ENCODE results near the gene DAB1.

Gene DAB1

DNA sequence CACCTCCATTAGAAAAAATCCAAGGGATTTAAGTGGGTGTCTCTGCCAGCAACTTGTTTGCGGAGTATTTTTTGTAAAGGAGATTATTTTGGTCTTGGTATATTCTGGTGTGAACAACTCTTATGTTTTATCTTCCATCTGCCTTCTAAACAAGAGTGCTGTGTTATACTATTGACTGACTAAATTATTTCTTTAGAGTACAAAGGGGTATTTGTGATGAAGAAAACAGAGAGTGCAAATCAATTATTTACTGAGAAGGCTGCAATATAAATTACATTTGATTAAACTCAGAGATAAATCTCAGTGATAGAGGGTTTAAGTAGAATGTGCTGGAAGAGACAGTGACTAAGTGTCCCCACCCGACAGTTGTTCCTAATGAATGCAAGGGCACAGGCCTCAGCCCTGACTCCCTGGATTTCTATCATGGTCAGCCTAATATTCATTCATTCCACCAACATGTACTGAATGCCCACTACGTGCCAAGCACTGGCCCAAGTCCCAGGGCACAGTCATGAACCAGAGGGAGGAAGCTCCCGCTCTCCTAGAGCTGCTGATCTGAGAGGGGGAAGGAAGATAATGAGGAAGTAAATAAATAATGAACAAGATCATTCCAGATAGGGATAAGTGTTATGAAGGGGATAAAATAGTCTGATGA is 261.1 kb downstream of the DAB1 start:
- DNase-seq (ENCODE audit: low read depth), result no peak

DNA sequence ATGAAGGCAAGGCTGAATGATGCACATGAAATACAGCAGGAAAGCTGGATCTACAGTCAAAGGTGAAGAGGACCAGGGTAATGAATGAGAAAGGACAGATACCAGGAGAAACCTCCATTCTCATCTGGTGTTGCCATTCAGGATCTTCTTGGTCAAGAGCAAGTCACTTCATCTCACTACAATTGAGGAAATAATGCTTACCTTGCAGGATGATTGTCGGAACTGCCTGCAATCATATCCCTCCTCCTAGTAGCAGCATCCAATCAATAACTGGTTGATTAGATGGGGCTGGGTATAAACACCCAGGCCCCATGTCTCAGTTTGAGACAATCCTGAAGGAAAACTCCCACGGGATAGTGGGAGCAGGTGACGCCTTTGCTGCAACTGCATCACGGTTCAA is 263.3 kb downstream of the DAB1 start:
- DNase-seq (ENCODE audit: low read depth), result no peak

DNA sequence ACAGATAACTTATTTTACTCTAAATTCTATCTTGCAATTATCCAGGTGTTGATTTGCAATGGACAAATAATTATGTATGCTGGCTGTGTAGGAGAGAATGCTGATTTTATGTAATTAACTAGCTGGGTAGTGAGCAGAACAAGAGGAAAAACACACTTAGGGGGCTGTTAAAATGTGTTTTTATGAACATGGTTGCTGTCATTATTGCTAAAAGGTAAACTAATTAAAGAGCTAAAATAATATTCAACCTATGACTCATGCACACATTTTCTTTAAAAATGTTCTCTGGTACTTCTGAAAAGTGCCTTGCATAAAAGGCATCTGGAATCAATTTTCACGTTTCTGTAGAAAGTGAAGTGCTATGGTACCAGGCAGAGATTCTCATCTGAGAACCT is 265.3 kb downstream of the DAB1 start:
- DNase-seq (ENCODE audit: low read depth), result no peak

DNA sequence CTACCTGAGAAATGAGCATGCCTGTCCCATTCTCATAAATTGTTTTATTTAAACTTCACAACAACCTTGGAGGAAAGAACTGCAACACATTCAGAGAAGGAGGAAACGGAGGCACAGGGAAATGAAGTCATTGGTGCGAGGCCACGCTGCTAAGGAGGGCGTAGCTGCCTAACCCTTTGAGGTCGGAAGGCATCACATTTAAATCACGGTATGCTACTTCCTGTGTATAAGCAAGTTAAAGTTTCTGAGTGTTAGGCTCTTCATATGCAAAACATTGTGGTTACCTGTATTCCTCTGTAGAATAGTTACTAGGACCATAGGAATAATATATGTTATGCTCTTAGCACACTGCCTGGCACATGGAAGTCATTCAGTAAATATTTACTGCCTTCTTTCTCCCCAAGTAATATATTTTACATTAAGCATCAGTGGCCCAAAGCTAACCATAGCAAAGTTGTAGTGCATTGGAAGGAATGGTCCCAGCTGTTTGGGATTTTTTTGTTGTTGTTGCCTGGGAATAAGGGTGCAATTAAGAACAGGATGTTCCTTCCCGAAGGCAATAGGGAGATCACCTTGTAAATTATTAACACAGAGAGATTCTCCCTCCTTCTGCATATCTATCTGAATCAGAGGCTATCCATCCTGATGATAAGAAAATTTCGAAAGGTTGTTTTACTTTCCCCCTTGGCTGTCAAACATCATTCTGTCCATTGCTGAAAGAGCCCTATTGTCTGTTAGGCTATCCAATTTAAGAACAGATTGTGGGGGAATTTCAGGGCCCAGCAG is 265.8 kb downstream of the DAB1 start:
- DNase-seq (ENCODE audit: low read depth), result no peak

DNA sequence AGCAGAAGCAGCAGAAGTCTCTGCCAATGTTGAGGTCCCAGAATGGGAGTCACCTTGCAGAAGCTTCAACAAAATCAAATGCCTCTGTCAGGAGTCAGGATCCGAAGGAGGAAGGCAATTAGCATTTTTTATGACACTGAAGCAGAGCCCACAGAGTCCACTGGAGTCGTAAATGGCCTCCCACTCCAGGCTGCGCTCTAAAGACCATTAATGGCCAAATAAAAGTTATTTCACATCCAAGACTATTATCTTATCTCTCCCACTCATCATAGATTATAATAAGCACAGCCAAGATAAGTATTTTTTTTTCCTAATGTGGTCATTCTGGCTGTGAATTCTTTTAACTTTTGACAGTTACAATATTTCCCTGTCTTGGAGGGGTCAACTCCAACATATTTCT is 267.0 kb downstream of the DAB1 start:
- no peak for DNase-seq (ENCODE audit: low read depth)

DNA sequence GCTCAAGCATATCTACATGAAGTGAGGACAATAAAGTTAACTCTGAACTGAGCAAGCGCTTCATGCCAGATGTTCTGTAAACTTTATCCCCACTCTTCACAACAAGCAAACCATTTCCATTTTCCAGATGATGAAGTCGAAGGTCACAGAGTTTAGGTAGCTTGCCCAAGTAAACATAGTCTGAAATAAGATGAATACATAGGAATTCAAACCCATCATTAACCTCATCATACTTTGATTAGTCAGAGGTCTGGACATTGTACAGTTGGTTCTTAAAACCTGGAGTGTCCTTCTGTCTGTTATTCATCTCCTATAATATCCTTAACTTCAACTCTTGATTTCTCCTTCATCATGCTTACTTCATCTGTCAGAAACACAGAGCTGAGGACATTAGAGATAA is 277.8 kb downstream of the DAB1 start:
- no peak for DNase-seq (ENCODE audit: low read depth)

DNA sequence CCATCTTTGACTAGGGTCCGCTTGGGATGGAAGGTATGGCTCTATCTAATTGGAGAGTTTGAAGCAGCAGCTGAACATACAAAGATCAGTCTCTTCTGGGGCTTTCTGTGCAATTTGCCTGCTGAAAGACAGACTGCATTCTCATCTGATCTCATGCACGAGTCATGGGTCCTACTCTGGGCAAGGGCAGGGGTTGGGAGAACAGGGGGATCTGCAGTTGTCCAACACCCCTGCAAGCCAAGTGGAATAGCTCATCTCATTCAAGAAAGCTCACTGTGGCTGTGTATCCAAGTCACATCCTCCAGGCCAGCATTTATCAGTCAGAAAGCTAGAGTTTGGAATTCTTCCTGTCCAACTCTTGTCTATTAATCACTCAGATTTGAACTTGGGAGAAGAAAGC is 280.9 kb downstream of the DAB1 start:
- no peak for DNase-seq (ENCODE audit: low read depth)

DNA sequence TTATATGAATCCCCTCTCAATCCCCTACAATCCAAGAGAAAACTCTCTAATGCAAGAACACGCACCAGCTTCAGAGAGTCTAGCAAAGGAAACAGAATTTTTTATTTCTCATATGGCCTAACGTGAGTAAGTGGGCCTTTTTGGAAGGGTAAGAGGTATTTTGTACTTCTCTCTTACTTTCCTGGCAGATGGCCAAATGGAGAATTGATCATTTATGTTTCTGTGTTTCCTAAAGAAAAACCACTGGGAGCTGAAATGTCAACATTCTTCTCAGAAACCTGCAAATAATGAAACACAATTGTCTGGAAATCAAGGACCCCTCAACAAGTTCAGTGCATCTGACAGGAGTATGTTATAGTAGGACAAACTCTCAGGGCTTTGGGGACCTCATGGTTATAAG is 281.7 kb downstream of the DAB1 start:
- DNase-seq (ENCODE audit: low read depth), result no peak

DNA sequence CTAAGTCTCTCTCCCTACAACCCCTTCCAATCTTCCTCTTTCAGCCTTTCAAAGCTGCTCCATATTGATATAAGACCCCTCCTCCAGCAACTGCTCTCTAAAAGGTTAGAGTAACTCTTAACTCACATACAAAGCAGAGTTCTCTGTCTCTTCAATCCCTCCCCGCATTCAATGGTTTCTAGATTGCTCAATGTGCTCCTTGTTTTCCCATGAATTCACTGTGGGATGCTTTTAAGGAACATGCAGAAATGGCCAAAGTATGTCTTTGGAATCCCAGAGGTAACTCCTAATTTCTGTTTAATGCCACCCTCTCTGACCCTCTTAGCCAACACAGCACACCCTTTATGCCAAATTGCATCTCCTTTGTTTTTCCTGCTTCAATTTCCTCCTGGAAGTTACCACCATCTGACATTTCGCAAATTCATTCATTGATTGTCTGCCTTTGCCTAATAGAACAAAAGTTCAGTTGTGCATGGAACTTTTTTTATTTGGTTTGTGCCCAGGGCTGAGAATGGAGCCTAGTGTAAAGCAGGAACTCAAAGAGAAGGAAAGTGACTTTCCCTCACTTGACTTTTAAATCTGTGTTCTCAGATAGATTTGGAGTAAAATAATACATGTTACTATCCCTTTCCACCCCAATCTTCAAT is 285.3 kb downstream of the DAB1 start:
- DNase-seq (ENCODE audit: low read depth), result no peak

DNA sequence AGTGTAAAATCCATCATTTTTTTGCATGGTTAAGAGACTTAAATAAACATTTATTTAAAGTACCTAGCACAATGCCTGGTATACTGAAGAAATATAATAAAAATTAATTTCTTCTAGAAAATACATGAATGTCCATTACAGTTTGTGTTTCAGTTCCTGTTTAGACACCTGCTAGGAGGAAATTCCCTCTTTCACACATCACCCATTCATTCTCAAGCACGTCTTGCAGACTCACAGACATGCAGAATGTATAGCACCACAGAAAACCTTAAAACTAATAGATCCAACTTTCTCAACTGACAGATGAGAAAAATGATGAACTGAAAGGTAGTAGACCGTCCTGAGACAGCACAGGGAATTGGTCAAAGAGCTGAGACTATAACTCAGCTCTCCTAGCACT is 285.9 kb downstream of the DAB1 start:
- DNase-seq (ENCODE audit: low read depth), result no peak

DNA sequence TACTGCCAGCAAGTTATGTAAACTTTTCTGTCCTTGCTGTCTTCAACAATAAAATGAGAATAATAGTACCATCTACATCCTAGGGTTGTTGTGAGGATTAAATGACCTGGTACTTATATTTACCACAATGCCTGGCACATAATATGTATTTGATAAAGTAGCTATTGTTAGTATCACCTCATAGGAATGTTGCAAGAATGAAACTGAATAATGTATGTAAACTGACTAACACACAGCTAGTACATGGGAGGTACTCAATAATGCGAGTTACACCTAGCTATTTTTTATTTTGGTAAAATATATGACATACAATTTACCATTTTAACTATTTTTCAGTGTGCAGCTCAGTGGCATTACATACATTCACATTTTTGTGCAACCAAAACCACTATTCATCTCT is 289.1 kb downstream of the DAB1 start:
- no peak for DNase-seq (ENCODE audit: low read depth)

DNA sequence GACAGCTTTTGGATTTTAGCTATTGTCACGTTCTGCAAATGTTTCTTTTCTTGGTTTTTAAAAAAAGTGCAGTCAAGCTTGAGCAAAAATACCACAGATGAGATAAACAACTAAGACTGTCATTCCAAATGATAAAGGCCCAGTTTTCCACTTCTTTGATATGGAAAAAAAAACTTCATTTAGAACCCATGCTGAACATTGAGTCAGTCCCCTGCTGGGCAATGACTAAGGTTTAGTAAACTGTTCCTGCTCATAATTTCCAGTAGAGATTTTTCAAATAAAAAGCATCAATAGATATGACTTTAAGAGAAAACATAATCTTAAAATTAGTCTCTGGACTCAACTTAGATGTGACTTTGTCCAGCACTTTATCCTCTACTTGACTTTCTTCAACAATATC is 290.2 kb downstream of the DAB1 start:
- DNase-seq (ENCODE audit: low read depth), result no peak

DNA sequence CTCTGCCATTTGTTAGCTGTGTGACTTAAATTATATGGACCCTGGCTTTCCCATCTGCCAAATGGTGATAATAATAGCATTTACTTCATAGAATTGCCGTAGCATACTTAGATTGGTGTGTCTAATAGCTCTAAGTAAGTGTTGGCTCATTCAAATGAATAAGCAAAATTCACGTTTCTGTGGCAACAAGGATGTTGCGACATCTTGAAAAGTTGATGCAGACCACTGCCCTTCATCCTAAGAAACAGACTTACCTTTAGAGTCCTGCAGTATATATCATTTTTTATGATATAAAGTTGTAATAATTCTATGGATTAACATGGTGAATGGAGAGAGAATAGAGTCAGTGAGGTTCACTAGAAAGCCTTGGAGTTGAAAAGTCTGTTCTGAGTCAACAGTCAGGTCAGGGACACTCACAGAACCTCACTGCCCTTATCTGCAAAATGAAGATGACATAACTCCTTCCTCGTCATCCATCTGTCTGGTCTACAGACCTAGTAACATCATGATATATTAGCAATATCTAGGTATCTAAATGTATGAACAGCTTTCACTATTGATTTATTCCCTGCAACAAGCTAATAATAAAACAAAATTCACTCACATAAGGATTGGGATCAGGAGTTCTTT is 290.8 kb downstream of the DAB1 start:
- DNase-seq (ENCODE audit: low read depth), result no peak

DNA sequence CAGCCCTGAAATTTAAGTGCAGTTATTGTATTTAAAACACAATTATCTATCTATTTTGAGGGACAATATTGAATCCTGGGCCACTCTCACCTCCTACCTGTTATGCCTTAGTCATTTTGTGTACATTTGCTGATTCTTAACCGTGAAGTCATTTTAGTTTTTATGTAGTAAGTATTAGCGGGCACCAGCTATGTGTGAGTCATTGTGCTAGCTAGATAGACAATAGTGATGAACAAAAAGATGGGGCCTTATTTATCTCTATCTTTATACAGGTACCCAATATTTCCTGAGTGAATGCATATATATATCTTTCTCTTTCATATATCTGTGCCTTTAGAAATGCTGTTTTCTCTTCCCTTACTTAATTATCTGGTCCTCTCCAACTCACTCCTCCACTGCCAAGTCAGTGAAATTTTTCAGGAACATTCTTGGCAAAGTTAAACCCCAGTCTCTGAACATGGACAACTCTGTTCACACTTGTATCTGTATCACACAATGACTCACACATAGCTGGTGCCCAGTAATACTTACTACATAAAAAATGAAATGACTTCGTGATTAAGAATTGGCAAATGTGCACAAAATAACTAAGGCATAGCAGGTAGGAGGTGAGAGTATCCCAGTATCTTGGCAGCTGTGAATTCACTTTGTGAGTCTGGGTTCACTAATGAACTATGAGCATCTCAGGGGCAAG is 292.0 kb downstream of the DAB1 start:
- no peak for DNase-seq (ENCODE audit: low read depth)

DNA sequence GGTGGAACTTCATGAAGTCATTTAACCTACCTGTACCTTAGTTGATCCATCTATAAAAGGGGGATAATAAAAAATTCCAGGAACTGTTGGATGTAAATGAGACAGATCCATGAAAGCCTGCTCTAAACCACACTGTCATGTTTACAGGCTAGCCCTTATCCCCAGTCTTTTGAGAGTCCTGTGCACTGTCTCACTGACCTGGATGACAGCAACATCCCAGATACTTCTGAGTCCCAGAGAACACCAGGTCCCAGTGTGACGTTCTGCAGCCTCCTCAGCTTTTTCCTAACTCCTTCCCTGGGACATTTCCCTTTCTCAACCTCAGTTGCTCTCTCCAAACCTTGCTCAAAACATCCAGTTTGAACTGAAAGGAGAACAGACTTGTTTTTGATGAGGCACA is 292.6 kb downstream of the DAB1 start:
- no peak for DNase-seq (ENCODE audit: low read depth)

DNA sequence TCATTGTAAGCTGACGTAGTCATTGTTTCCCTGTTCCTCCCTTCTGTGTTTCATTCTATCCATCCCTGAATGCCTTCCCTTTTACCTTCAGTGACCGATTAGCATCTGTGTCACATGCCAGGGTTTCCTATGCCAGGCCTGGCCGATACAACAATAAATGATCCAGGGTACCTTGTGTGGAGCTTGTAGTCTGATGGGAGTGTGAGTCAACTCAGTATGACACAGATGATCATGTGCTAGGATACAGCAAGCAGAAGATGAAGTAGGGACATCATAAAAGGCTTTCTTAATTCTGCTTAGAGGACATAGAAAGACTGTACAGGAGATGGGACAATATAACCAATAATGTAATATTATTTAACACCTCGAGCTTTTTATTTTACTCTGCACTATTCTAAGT is 294.0 kb downstream of the DAB1 start:
- no peak for DNase-seq (ENCODE audit: low read depth)

DNA sequence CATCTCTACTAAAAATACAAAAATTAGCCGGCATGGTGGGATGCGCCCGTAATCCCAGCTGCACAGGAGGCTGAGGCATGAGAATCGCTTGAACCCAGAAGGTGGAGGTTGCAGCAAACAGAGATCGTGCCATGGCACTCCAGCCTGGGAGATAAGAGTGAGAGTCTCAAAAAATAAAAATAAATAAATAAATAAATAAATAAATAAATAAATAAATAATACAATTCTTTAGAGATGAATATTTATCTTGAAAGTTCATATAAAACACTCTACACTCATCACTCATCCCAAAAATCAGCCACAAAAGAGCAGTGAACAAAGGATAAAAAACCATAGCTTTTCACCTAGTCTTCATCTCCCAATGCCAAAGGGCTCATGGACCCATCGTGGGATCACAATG is 295.9 kb downstream of the DAB1 start:
- DNase-seq (ENCODE audit: low read depth), result no peak

DNA sequence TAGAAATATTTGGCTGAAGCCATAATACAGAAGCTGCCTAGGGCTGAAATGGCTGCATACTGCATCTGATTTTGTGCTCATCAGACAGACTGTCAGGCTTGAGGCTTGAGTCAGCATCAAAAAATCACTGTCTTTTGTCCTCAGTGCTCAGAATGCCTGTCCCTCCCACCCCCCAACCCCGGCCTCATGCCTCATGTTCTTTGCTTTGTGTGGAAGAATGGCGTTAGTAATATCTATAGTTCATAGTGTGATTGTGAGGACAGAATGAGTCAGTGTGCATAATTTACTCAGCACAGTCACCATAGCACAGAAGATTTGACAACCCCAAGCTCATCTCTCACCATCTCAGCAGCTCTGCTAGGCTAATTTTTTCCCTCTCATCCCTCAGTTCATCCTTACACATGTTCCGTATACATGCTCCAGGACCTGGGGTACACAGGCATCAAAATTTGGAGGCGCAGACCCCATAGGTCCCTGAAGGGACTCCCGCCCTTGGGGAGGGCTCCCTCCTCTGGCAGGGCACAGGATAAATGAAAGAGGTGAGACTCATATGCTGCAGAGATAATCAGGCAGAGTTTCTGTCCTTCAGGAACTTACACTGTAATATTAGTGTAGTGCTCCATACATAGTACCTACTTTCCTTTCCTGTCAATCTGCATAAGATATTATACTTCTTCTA is 299.0 kb downstream of the DAB1 start:
- no peak for DNase-seq (ENCODE audit: low read depth)

DNA sequence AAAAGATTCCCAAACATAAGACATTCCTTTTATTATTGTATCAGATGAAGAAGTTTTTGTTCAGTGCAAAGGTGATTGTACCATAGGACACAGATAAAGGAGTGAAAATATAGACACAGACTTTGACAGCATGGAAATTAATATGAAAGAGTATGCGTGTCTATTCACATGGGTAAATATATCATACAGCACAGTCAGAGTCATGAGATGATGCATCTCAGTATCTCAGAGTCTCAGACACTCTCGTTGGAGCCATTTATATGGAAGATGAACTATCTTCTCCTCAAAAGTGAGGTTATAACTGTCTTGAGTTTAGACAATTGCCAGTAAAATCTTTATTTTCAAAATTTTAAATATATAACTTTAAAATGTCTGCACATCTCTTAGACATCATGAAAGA is 299.7 kb downstream of the DAB1 start:
- no peak for DNase-seq (ENCODE audit: low read depth)

DNA sequence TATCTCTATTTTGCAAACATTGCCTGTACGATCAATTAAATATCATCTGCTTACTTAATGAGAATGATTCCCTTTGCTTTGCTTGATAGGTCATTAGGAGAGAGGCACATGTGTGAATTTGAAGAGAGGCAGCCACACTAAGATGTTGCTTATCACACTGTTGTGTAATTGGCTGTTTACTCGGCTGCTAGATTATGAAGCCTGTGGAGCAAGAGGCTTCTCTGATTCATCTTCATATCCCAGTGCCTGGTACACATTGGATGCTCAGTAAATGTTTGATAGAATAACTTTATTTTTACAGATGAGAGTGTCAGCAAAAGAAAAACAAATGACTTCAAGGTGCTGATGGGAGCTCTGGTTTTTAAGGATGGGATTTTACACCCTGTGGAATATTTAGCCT is 301.8 kb downstream of the DAB1 start:
- DNase-seq (ENCODE audit: low read depth), result no peak

DNA sequence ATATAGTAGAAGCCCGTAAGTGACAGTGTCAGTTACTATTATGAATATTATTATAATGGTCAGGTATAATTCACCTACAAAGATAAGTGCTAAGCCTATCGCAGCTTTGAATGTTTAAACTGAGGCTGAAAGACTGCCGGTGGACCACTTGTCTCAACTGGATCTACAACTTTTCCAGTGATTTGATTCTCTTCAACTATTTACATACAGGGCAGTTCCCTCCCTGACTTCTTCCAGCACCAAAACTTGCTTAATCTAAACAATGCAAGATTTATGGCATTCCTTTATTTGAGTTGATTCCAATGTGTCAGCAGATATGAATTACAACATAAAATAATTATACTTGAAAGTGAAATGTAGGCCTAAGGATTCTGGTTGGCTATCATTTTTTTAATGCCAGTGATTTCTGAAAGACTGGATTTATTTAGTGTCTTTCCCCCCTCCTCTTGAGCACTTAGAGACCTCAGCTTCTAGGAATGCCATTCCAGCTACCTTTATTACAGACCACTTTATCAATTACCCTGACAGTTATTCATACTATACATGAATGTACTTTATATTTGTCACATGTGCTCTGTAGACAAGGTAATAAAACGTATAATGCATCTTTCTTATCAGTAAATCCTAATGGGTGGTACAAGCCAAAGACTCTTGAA is 304.8 kb downstream of the DAB1 start:
- DNase-seq (ENCODE audit: low read depth), result no peak
